Vagina (tissue), 2 donors: ENCODE measurements around the gene CEACAM5. TPM values are rescaled to one million over a fixed set of nuclear protein-coding genes. Genes with fewer than 3 reads are reported as not detected.
"Not testable (repeated sequence)": the region's sequence is repeated elsewhere in the genome, so short reads cannot be mapped to it uniquely, and the experiment has no call there.

Source experiments
- DNase-seq, 2 donors: peaks; one replicate each; pipeline ENCODE4 v3.0.0-alpha.2; 2017; ENCODE audit errors: extremely low spot score in 2 of 2
- H3K27ac ChIP-seq: fragments of 200-600 bp; sonication (generic); one replicate; pipeline ENCODE4 v1.5.1; 2019
- H3K27me3 ChIP-seq: fragments of 200-600 bp; sonication (generic); one replicate; pipeline ENCODE4 v1.5.1; 2019
- H3K36me3 ChIP-seq, 2 donors: fragments of 200-600 bp; sonication (generic); one replicate each; pipeline ENCODE4 v1.5.1; 2017 to 2019
- H3K4me1 ChIP-seq: fragments of 200-600 bp; sonication (generic); one replicate; pipeline ENCODE4 v1.5.1; 2019
- H3K4me3 ChIP-seq, 2 donors: fragments of 200-600 bp; sonication (generic); 1 replicate in 1 of 2; 2 replicates in 1 of 2; pipeline ENCODE4 v1.5.1; 2016 to 2019
- H3K9me3 ChIP-seq: fragments of 200-600 bp; sonication (generic); one replicate; pipeline ENCODE4 v1.5.1; 2019
- POLR2A ChIP-seq, 2 donors: fragments of 450-650 bp; IDR thresholded peaks; one replicate each; pipeline ENCODE4 v1.6.1; 2017; ENCODE audit warnings: antibody characterized with exemption in 2 of 2, mild to moderate bottlenecking in 2 of 2, moderate library complexity in 2 of 2
- POLR2AphosphoS5 ChIP-seq, 2 donors: sonication (generic); formaldehyde crosslinking; IDR thresholded peaks; one replicate each; pipeline ENCODE4 v1.9.0; 2017; ENCODE audit warnings: antibody characterized with exemption in 2 of 2, mild to moderate bottlenecking in 2 of 2, low read depth in 1 of 2; ENCODE audit not compliant: insufficient read depth in 1 of 2
- intact Hi-C: fragments of 100-400 bp; cut with DNase I; formaldehyde crosslinking; loops from one replicate; pipeline ENCODE4 v1.15.1; 2023
- total RNA-seq: library from RNA; depleted of rRNA; stranded (reverse); fragments of >200 nt; gene quantifications from one replicate; pipeline ENCODE4 v1.2.3, GENCODE V29; 2016
- TF ChIP-seq, protein P1 (sequence below), 3 experiments: fragments of 450-650 bp in 2 of 3; fragments of 200-600 bp in 1 of 3; sonication (generic) in 1 of 3; IDR thresholded peaks; one replicate each; pipeline ENCODE4 v1.5.1; 2017 to 2019; ENCODE audit warnings: antibody characterized with exemption in 3 of 3, mild to moderate bottlenecking in 2 of 3, moderate library complexity in 2 of 3

CEACAM5 gene
- total RNA-seq, 1 donor from 2014 or later, result 52.1 TPM

DNA sequence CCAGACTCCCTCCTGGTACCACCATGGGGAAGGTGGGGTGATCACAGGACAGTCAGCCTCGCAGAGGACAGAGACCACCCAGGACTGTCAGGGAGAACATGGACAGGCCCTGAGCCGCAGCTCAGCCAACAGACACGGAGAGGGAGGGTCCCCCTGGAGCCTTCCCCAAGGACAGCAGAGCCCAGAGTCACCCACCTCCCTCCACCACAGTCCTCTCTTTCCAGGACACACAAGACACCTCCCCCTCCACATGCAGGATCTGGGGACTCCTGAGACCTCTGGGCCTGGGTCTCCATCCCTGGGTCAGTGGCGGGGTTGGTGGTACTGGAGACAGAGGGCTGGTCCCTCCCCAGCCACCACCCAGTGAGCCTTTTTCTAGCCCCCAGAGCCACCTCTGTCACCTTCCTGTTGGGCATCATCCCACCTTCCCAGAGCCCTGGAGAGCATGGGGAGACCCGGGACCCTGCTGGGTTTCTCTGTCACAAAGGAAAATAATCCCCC lies 505 bp upstream of the CEACAM5 start:
- Histone ChIP-seq H3K4me3 (no peak overlapping the region), H3K27ac (no peak overlapping the region), H3K27me3 (no peaks in the 10 kb centered on the region), H3K4me1 (no peaks in the 10 kb centered on the region), H3K36me3 (no peaks in the 10 kb centered on the region), H3K9me3 (no peaks in the 10 kb centered on the region)
- peak in 1 of 2 donors; percentile 64 for DNase-seq
- intact Hi-C loops, result no loop called here
- TF ChIP-seq POLR2AphosphoS5 (IDR thresholded peaks at IDR 0.05; ENCODE audit: insufficient read depth in 1 of 2, low read depth in 1 of 2) (no peak), POLR2A (IDR thresholded peaks at IDR 0.05) (no peak)
- TF ChIP-seq, protein P1, sequence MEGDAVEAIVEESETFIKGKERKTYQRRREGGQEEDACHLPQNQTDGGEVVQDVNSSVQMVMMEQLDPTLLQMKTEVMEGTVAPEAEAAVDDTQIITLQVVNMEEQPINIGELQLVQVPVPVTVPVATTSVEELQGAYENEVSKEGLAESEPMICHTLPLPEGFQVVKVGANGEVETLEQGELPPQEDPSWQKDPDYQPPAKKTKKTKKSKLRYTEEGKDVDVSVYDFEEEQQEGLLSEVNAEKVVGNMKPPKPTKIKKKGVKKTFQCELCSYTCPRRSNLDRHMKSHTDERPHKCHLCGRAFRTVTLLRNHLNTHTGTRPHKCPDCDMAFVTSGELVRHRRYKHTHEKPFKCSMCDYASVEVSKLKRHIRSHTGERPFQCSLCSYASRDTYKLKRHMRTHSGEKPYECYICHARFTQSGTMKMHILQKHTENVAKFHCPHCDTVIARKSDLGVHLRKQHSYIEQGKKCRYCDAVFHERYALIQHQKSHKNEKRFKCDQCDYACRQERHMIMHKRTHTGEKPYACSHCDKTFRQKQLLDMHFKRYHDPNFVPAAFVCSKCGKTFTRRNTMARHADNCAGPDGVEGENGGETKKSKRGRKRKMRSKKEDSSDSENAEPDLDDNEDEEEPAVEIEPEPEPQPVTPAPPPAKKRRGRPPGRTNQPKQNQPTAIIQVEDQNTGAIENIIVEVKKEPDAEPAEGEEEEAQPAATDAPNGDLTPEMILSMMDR (IDR thresholded peaks at IDR 0.05), result no peak

GRCh38 chr19:41709516-41709915 lies 1.1 kb downstream of the CEACAM5 start:
- peak overlapping the region in 1 of 2 donors; percentile 14 for H3K4me3 ChIP-seq
- H3K27me3 ChIP-seq, H3K9me3 ChIP-seq, H3K4me1 ChIP-seq, H3K27ac ChIP-seq, intact Hi-C loops, H3K36me3 ChIP-seq: not testable (repeated sequence)
- peak in 1 of 2 donors; percentile 28 for DNase-seq

GRCh38 chr19:41709951-41710645 lies 1.7 kb downstream of the CEACAM5 start:
- H3K9me3 ChIP-seq, result no peaks in the 10 kb centered on the region
- no peak overlapping the region for H3K27ac ChIP-seq
- intact Hi-C loops, result loop anchor here (5.0 kb wide), 1 partner anchor 1778 kb away; the partner anchor contains the start of gene FCGBP
- peak in 1 of 2 donors; percentile 89 for DNase-seq
- H3K4me1 ChIP-seq, result no peaks in the 10 kb centered on the region
- H3K4me3 ChIP-seq, result no peak overlapping the region
- H3K27me3 ChIP-seq, result no peaks in the 10 kb centered on the region
- TF ChIP-seq POLR2A (IDR thresholded peaks at IDR 0.05), result no peak
- no peak for TF ChIP-seq POLR2AphosphoS5 (IDR thresholded peaks at IDR 0.05; ENCODE audit: insufficient read depth in 1 of 2, low read depth in 1 of 2)
- TF ChIP-seq, protein P1 (IDR thresholded peaks at IDR 0.05), result no peak
- H3K36me3 ChIP-seq, result no peaks in the 10 kb centered on the region

DNA sequence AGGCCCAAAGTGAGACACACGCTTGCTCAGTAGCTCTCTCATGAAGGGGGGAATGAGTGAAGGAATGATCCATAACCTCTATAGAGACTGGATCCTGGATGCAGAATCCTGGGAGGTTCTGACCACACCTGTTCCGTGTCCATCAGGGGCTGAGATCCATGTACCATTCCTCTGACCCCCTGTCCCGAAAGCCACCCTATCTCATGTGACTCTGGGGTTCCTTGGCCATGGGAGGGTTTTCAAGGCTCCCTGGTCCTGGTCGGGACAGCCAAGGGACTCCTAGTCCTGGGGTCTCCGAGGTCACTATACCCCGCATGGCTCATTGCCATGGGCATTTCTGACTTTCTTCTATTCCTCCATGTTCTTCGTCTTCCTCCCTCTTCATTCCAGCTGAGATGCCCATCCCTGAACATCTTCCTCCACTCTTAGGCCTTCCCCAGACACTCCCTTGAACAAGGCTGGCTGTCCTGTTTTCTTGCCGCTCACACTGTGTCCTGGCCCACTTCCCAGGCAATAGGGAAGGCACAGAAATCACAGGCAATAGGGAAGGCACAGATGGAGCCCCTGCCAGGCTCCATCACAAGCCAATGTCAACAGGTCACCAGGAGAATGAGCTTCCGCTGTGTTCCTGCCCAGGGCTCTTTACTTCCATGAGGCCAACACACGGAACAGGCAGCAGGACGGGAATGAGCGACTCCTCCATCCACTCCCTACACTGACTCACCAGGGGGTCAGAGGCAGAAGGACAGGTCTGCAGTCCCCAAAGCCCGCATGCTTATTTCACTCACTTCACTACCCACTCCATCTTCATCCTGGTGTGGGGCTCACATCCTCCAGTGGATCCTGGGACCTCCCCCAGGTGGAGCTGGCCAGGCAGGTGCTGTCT lies 3.2 kb downstream of the CEACAM5 start:
- Histone ChIP-seq H3K36me3 (no peaks in the 10 kb centered on the region), H3K27ac (no peak overlapping the region), H3K4me1 (no peaks in the 10 kb centered on the region), H3K9me3 (no peaks in the 10 kb centered on the region), H3K4me3 (no peak overlapping the region), H3K27me3 (no peaks in the 10 kb centered on the region)
- DNase-seq, result peak; percentile 65 to 72
- intact Hi-C loops, result loop anchor here (5.0 kb wide), 1 partner anchor 1779 kb away; the partner anchor contains the start of gene FCGBP
- TF ChIP-seq POLR2AphosphoS5 (IDR thresholded peaks at IDR 0.05; ENCODE audit: insufficient read depth in 1 of 2, low read depth in 1 of 2) (no peak), POLR2A (IDR thresholded peaks at IDR 0.05) (no peak)
- TF ChIP-seq, protein P1 (IDR thresholded peaks at IDR 0.05), result no peak

DNA sequence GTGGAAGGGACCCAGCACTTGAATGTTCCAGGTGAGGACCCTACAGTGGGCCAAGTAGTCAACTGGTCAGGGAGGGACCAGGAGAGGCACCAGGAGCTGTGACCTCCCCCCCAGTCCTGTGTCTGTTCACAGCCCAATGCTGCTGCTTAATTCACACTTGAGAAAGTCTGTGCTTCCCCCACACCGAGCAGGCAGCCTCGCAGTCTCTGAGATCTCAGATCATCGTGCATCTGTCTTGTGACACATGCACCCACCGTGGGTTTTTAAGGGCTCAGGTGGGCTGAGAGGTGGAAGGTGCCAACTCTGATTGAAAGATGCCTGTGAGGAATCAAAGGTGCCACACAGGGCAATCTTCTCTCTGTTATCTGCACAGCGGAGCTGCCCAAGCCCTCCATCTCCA lies 6.2 kb downstream of the CEACAM5 start:
- H3K4me3 ChIP-seq, result no peak overlapping the region
- H3K27me3 ChIP-seq, result no peaks in the 10 kb centered on the region
- DNase-seq, result peak in 1 of 2 donors; percentile 44
- H3K36me3 ChIP-seq, result no peaks in the 10 kb centered on the region
- no peaks in the 10 kb centered on the region for H3K4me1 ChIP-seq
- no peak for TF ChIP-seq POLR2A (IDR thresholded peaks at IDR 0.05)
- no peak for TF ChIP-seq POLR2AphosphoS5 (IDR thresholded peaks at IDR 0.05; ENCODE audit: insufficient read depth in 1 of 2, low read depth in 1 of 2)
- TF ChIP-seq, protein P1 (IDR thresholded peaks at IDR 0.05), result no peak
- intact Hi-C loops, result loop anchor here (5.0 kb wide), 1 partner anchor 1782 kb away; the partner anchor contains the start of gene FCGBP
- H3K27ac ChIP-seq, result no peak overlapping the region
- H3K9me3 ChIP-seq, result no peaks in the 10 kb centered on the region
